B cell (primary cell): ENCODE measurements around the gene RPL10A. TPM values are rescaled to one million over a fixed set of nuclear protein-coding genes. Genes with fewer than 3 reads are reported as not detected.

Source experiments
- ATAC-seq: fragments of 200-7000 bp; cut with Tn5 transposase; one replicate; pipeline ENCODE4 v1.10.0; 2021; ENCODE audit warnings: low read depth, mild to moderate bottlenecking, moderate number of reproducible peaks, moderate library complexity
- CTCF ChIA-PET: fragments of 350-600 bp; sonication (Branson Sonifier 250); formaldehyde crosslinking; loops from one replicate; lab custom pipeline; 2021; ENCODE audit warnings: antibody characterized with exemption, inconsistent platforms; lab: Charles Lee
- POLR2A ChIA-PET: fragments of 350-600 bp; sonication (Branson Sonifier 250); formaldehyde crosslinking; loops from one replicate; lab custom pipeline; 2021; ENCODE audit warnings: antibody characterized with exemption; lab: Charles Lee
- DNase-seq: peaks from one replicate; pipeline ENCODE4 v3.0.0; 2013
- H2AFZ ChIP-seq: 2 replicates; pipeline ENCODE4 v1.6.1; 2012; ENCODE audit warnings: mild to moderate bottlenecking, low read depth, low read length; ENCODE audit not compliant: insufficient read depth, poor library complexity, severe bottlenecking
- H3K27ac ChIP-seq, 2 donors: 1 replicate in 1 of 2; 2 replicates in 1 of 2; pipeline ENCODE4 v1.5.1; 2012 to 2013; ENCODE audit warnings: low read length in 2 of 2, mild to moderate bottlenecking in 2 of 2, moderate library complexity in 1 of 2
- H3K27me3 ChIP-seq, 4 experiments: fragments of 200-600 bp in 1 of 4; sonication (generic) in 1 of 4; replicated peaks in 1 of 4; 1 replicate in 2 of 4; 2 replicates in 2 of 4; pipeline versions ENCODE4 v1.6.1 to v1.7.0; 2013 to 2016; ENCODE audit warnings: low read length in 3 of 4, mild to moderate bottlenecking in 2 of 4, mixed read lengths in 1 of 4, moderate library complexity in 1 of 4; ENCODE audit not compliant: insufficient read depth in 4 of 4, control insufficient read depth in 3 of 4; ENCODE audit errors: control extremely low read depth in 1 of 4
- H3K36me3 ChIP-seq, 2 experiments: replicated peaks in 1 of 2; 1 replicate in 1 of 2; 2 replicates in 1 of 2; pipeline versions ENCODE4 v1.6.1 to v1.7.1; 2013; ENCODE audit warnings: low read length in 1 of 2; ENCODE audit not compliant: insufficient read depth in 2 of 2, control insufficient read depth in 1 of 2; ENCODE audit errors: control extremely low read depth in 1 of 2, extremely low read depth in 1 of 2
- H3K4me1 ChIP-seq, 2 donors: fragments of 200-600 bp in 1 of 2; sonication (generic) in 1 of 2; 1 replicate in 1 of 2; 2 replicates in 1 of 2; pipeline versions ENCODE4 v1.5.1 to v1.6.1; 2013 to 2017; ENCODE audit warnings: low read length in 2 of 2; ENCODE audit not compliant: control insufficient read depth in 2 of 2, insufficient read depth in 2 of 2
- H3K4me2 ChIP-seq: replicated peaks from 2 replicates; pipeline ENCODE3; 2012; ENCODE audit warnings: mild to moderate bottlenecking, low read depth, low read length; ENCODE audit not compliant: poor library complexity, severe bottlenecking
- H3K4me3 ChIP-seq, 5 experiments: fragments of 200-600 bp in 1 of 5; sonication (generic) in 1 of 5; 1 replicate in 3 of 5; 2 replicates in 2 of 5; pipeline versions ENCODE4 v1.5.1 to v1.7.0; 2011 to 2016; ENCODE audit warnings: low read length in 4 of 5, mild to moderate bottlenecking in 4 of 5, low read depth in 2 of 5, control low read depth in 1 of 5, moderate library complexity in 1 of 5; ENCODE audit not compliant: insufficient read depth in 1 of 5; ENCODE audit errors: control extremely low read depth in 1 of 5, extremely low read depth in 1 of 5
- H3K79me2 ChIP-seq: fragments of 200-600 bp; sonication (generic); one replicate; pipeline ENCODE4 v1.6.0; 2016; ENCODE audit warnings: low read length; ENCODE audit not compliant: control insufficient read depth, insufficient read depth
- H3K9ac ChIP-seq: fragments of 200-600 bp; sonication (generic); 2 replicates; pipeline ENCODE4 v1.6.1; 2017; ENCODE audit warnings: mild to moderate bottlenecking, low read length, moderate library complexity
- H3K9me3 ChIP-seq, 3 donors: one replicate each; pipeline versions ENCODE4 v1.6.1 to v1.7.1; 2013; ENCODE audit warnings: low read length in 2 of 3; ENCODE audit not compliant: control insufficient read depth in 2 of 3, insufficient read depth in 1 of 3; ENCODE audit errors: control extremely low read depth in 1 of 3
- H4K20me1 ChIP-seq: 2 replicates; pipeline ENCODE4 v1.6.0; 2012; ENCODE audit warnings: mild to moderate bottlenecking, low read length; ENCODE audit not compliant: insufficient read depth, control insufficient read depth, poor library complexity, severe bottlenecking
- H3K27ac Mint-ChIP-seq: one replicate; pipeline ENCODE4 v1.8.0; 2021; ENCODE audit warnings: mixed read lengths
- H3K27me3 Mint-ChIP-seq: one replicate; pipeline ENCODE4 v1.8.0; 2021; ENCODE audit warnings: mixed read lengths
- H3K4me1 Mint-ChIP-seq: one replicate; pipeline ENCODE4 v1.8.0; 2021; ENCODE audit warnings: mixed read lengths
- H3K4me3 Mint-ChIP-seq: one replicate; pipeline ENCODE4 v1.8.0; 2021; ENCODE audit warnings: mixed read lengths
- H3K9me3 Mint-ChIP-seq: one replicate; pipeline ENCODE4 v1.8.0; 2022; ENCODE audit warnings: mixed read lengths; ENCODE audit not compliant: insufficient read depth
- CTCF ChIP-seq: fragments of 200-600 bp; IDR thresholded peaks from one replicate; pipeline ENCODE4 v1.8.0; 2022; ENCODE audit warnings: antibody characterized with exemption, mild to moderate bottlenecking
- EZH2 ChIP-seq: IDR thresholded peaks from 2 replicates; pipeline ENCODE4 v1.6.1; 2012; ENCODE audit warnings: borderline replicate concordance, low read depth, mild to moderate bottlenecking, moderate library complexity, low read length; ENCODE audit not compliant: insufficient read depth, poor library complexity, severe bottlenecking
- WGBS: methylation state at CpG from one replicate; pipeline ENCODE4 v1.1.5; 2013; ENCODE audit warnings: missing lambda C conversion rate; ENCODE audit not compliant: insufficient coverage; 5-methylcytosine and 5-hydroxymethylcytosine counted together
- intact Hi-C: fragments of 100-400 bp; cut with micrococcal nuclease; formaldehyde crosslinking; loops from one replicate; pipeline ENCODE4 v1.10.0; 2022
- polyA plus RNA-seq: library from polyadenylated mRNA; depleted of rRNA; stranded (reverse); fragments of >200 nt; gene quantifications from 2 replicates; pipeline ENCODE4 v1.2.3, GENCODE V29; 2012
- total RNA-seq, 2 donors: library from RNA; stranded (reverse); fragments of 120-200 nt in 1 of 2; gene quantifications; 1 replicate in 1 of 2; 2 replicates in 1 of 2; pipeline versions ENCODE4 v1.2.3 to v1.2.4, GENCODE V29; 2013 to 2022

RPL10A gene
- total and polyA plus RNA-seq, 2 donors (not counting 1 experiment from before 2014, with no cell fraction given), result 1,687 to 3,150 TPM

GRCh38 chr6:35477028-35477427 is 8.8 kb downstream of the RPL10A start:
- no peak overlapping the region for H3K4me3 Mint-ChIP-seq
- H3K27ac Mint-ChIP-seq, result no peak overlapping the region
- no peaks in the 10 kb centered on the region for H3K9me3 Mint-ChIP-seq

More at GRCh38 chr6:35477028-35477427, 8.8 kb downstream of the RPL10A start:
- CTCF ChIA-PET, result interaction anchor here (0.6 to 0.7 kb wide), 3 partner anchors 41 to 1247 kb away, joined by 3 to 4 read pairs (median 3); no protein-coding TSS in a partner anchor
- ATAC-seq (no peak), DNase-seq (no peak)
- Histone ChIP-seq H3K27ac (no peak overlapping the region), H3K9ac (no peak overlapping the region), H3K9me3 (no peaks in the 10 kb centered on the region), H3K27me3 (no peaks in the 10 kb centered on the region), H3K4me3 (no peak overlapping the region), H2AFZ (no peak overlapping the region), H3K4me1 (peaks cover 0 to 3% of the 10 kb centered on the region in 2 donors), H3K36me3 (peaks cover 0 to 23% of the 10 kb centered on the region in 2 experiments), H4K20me1 (no peaks in the 10 kb centered on the region), H3K79me2 (no peaks in the 10 kb centered on the region), H3K4me2 (no peak overlapping the region)
- TF ChIP-seq EZH2, result no peak
- no peak for TF ChIP-seq CTCF
- Mint-ChIP-seq H3K27me3 (no peaks in the 10 kb centered on the region), H3K4me1 (peaks cover 4% of the 10 kb centered on the region)
- intact Hi-C loops, result no loop called here
- POLR2A ChIA-PET, result no interaction called here
- WGBS, result 95% methylated on average over 6 of the region's 8 CpGs
